ENCODE data around the gene CLDN3.

DNA sequence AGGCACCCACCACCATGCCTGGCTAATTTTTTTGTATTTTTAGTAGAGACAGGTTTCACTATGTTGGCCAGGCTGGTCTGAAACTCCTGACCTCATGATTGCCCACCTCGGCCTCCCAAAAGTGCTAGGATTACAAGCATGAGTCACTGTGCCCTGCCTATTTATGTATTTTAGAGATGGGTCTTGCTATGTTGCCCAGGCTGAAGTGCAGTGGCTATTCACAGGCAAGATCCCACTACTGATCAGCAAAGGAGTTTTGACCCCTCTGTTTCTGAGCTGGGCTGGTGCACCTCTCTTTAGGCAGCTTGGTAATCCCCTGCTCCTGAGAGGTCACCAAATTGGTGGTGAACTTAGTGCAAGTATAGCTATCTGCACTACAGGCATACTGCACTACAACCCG, 37.7 kb downstream of the CLDN3 start:
- TF ChIP-seq, protein P1, sequence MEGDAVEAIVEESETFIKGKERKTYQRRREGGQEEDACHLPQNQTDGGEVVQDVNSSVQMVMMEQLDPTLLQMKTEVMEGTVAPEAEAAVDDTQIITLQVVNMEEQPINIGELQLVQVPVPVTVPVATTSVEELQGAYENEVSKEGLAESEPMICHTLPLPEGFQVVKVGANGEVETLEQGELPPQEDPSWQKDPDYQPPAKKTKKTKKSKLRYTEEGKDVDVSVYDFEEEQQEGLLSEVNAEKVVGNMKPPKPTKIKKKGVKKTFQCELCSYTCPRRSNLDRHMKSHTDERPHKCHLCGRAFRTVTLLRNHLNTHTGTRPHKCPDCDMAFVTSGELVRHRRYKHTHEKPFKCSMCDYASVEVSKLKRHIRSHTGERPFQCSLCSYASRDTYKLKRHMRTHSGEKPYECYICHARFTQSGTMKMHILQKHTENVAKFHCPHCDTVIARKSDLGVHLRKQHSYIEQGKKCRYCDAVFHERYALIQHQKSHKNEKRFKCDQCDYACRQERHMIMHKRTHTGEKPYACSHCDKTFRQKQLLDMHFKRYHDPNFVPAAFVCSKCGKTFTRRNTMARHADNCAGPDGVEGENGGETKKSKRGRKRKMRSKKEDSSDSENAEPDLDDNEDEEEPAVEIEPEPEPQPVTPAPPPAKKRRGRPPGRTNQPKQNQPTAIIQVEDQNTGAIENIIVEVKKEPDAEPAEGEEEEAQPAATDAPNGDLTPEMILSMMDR (IDR thresholded peaks at IDR 0.05) = no peak
- TF ChIP-seq POLR2A (IDR thresholded peaks at IDR 0.05) = no peak
